HG03139 (cell line): Measurements from ENCODE around the gene SFXN5.

ENCODE experiments used
- ATAC-seq: cut with Tn5 transposase; IDR thresholded peaks from one replicate; pipeline ENCODE4 v1.9.1; 2021; ENCODE audit not compliant: unreplicated experiment

SFXN5 gene

GRCh38 chr2:73021371-73022010, 50.0 kb downstream of the SFXN5 start:
- ATAC-seq: no peak

- ATAC-seq: no peak
These were observed 50.7 kb downstream of the SFXN5 start for GRCh38 chr2:73020657-73021370.

- ATAC-seq: no peak
These were observed 51.2 kb downstream of the SFXN5 start for GRCh38 chr2:73020306-73020656.

GRCh38 chr2:73018188-73018825, 53.2 kb downstream of the SFXN5 start:
- ATAC-seq: no peak

GRCh38 chr2:73013936-73014335, 57.6 kb downstream of the SFXN5 start:
- no peak for ATAC-seq

GRCh38 chr2:73009177-73009839, 62.2 kb downstream of the SFXN5 start:
- ATAC-seq: no peak

GRCh38 chr2:73008766-73009135, 62.8 kb downstream of the SFXN5 start:
- ATAC-seq: no peak

GRCh38 chr2:73007991-73008765, 63.3 kb downstream of the SFXN5 start:
- ATAC-seq: no peak

GRCh38 chr2:73006969-73007710, 64.4 kb downstream of the SFXN5 start:
- no peak for ATAC-seq

GRCh38 chr2:73004889-73005596, 66.5 kb downstream of the SFXN5 start:
- ATAC-seq: no peak

- ATAC-seq: no peak
These were observed 67.0 kb downstream of the SFXN5 start for GRCh38 chr2:73004466-73004865.

GRCh38 chr2:73003027-73003426, 68.5 kb downstream of the SFXN5 start:
- no peak for ATAC-seq

- ATAC-seq: no peak
These were observed 70.5 kb downstream of the SFXN5 start for GRCh38 chr2:73000808-73001570.

- no peak for ATAC-seq
These were observed 71.5 kb downstream of the SFXN5 start for GRCh38 chr2:72999729-73000725.

GRCh38 chr2:72998724-72999123, 72.8 kb downstream of the SFXN5 start:
- no peak for ATAC-seq

GRCh38 chr2:72998234-72998651, 73.3 kb downstream of the SFXN5 start:
- no peak for ATAC-seq

- no peak for ATAC-seq
These were observed 75.4 kb downstream of the SFXN5 start for GRCh38 chr2:72996117-72996502.
